GM12892 (cell line): ENCODE data around the gene COLQ.

ENCODE experiments used
- POLR2A ChIP-seq: IDR thresholded peaks from 2 replicates; pipeline ENCODE4 v1.6.1; 2011; ENCODE audit warnings: low read depth, low read length, control low read depth
- POLR2AphosphoS5 ChIP-seq: IDR thresholded peaks from 2 replicates; pipeline ENCODE4 v1.6.1; 2011; ENCODE audit warnings: low read depth, low read length, control low read depth
- TAF1 ChIP-seq: IDR thresholded peaks from 2 replicates; pipeline ENCODE4 v1.6.1; 2011; ENCODE audit warnings: low read depth, mild to moderate bottlenecking, control low read depth, low read length, borderline replicate concordance

- TF ChIP-seq POLR2AphosphoS5: no peak
- no peak for TF ChIP-seq POLR2A
- no peak for TF ChIP-seq TAF1
Observed at GRCh38 chr3:15431256-15431837, 90.2 kb downstream of the COLQ start.
